ENCODE results near the gene BET1.

DNA sequence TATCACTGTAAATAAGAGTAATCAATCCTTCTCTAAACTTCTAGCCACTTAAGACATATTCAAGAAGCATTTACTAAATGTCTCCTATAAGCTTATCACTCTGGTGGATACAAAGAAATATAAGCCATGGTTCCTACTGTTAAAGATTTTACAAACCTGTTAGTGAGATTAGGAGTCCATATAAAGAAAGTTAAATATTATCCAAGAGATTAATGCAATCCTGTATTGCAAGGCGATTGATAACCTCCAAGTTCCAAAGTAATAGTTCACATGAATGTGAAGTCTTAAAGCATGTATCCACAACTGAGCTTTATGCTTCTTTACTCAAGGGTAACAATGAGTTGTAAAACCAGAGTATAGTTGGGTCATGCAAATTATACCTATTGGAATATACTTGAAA lies 12.6 kb upstream of the BET1 start:
- TF ChIP-seq, protein P1, sequence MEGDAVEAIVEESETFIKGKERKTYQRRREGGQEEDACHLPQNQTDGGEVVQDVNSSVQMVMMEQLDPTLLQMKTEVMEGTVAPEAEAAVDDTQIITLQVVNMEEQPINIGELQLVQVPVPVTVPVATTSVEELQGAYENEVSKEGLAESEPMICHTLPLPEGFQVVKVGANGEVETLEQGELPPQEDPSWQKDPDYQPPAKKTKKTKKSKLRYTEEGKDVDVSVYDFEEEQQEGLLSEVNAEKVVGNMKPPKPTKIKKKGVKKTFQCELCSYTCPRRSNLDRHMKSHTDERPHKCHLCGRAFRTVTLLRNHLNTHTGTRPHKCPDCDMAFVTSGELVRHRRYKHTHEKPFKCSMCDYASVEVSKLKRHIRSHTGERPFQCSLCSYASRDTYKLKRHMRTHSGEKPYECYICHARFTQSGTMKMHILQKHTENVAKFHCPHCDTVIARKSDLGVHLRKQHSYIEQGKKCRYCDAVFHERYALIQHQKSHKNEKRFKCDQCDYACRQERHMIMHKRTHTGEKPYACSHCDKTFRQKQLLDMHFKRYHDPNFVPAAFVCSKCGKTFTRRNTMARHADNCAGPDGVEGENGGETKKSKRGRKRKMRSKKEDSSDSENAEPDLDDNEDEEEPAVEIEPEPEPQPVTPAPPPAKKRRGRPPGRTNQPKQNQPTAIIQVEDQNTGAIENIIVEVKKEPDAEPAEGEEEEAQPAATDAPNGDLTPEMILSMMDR (IDR thresholded peaks at IDR 0.05; ENCODE audit: borderline replicate concordance, extremely low read depth, low read length, poor library complexity, severe bottlenecking) = no peak
- TF ChIP-seq EZH2 (IDR thresholded peaks at IDR 0.05; ENCODE audit: borderline replicate concordance, low read depth, low read length, severe bottlenecking) = no peak
